B cell (primary cell): ENCODE results near the gene COL1A1. TPM values are rescaled to one million over a fixed set of nuclear protein-coding genes. Genes with fewer than 3 reads are reported as not detected.

ENCODE experiments used
- ATAC-seq: fragments of 200-7000 bp; cut with Tn5 transposase; one replicate; pipeline ENCODE4 v1.10.0; 2021; ENCODE audit warnings: low read depth, mild to moderate bottlenecking, moderate number of reproducible peaks, moderate library complexity
- CTCF ChIA-PET: fragments of 350-600 bp; sonication (Branson Sonifier 250); formaldehyde crosslinking; loops from one replicate; lab custom pipeline; 2021; ENCODE audit warnings: antibody characterized with exemption, inconsistent platforms; lab: Charles Lee
- POLR2A ChIA-PET: fragments of 350-600 bp; sonication (Branson Sonifier 250); formaldehyde crosslinking; loops from one replicate; lab custom pipeline; 2021; ENCODE audit warnings: antibody characterized with exemption; lab: Charles Lee
- DNase-seq: peaks from one replicate; pipeline ENCODE4 v3.0.0; 2013
- H2AFZ ChIP-seq: 2 replicates; pipeline ENCODE4 v1.6.1; 2012; ENCODE audit warnings: mild to moderate bottlenecking, low read depth, low read length; ENCODE audit not compliant: insufficient read depth, poor library complexity, severe bottlenecking
- H3K27ac ChIP-seq, 2 donors: 1 replicate in 1 of 2; 2 replicates in 1 of 2; pipeline ENCODE4 v1.5.1; 2012 to 2013; ENCODE audit warnings: low read length in 2 of 2, mild to moderate bottlenecking in 2 of 2, moderate library complexity in 1 of 2
- H3K27me3 ChIP-seq, 4 experiments: fragments of 200-600 bp in 1 of 4; sonication (generic) in 1 of 4; replicated peaks in 1 of 4; 1 replicate in 2 of 4; 2 replicates in 2 of 4; pipeline versions ENCODE4 v1.6.1 to v1.7.0; 2013 to 2016; ENCODE audit warnings: low read length in 3 of 4, mild to moderate bottlenecking in 2 of 4, mixed read lengths in 1 of 4, moderate library complexity in 1 of 4; ENCODE audit not compliant: insufficient read depth in 4 of 4, control insufficient read depth in 3 of 4; ENCODE audit errors: control extremely low read depth in 1 of 4
- H3K36me3 ChIP-seq, 2 experiments: replicated peaks in 1 of 2; 1 replicate in 1 of 2; 2 replicates in 1 of 2; pipeline versions ENCODE4 v1.6.1 to v1.7.1; 2013; ENCODE audit warnings: low read length in 1 of 2; ENCODE audit not compliant: insufficient read depth in 2 of 2, control insufficient read depth in 1 of 2; ENCODE audit errors: control extremely low read depth in 1 of 2, extremely low read depth in 1 of 2
- H3K4me1 ChIP-seq, 2 donors: fragments of 200-600 bp in 1 of 2; sonication (generic) in 1 of 2; 1 replicate in 1 of 2; 2 replicates in 1 of 2; pipeline versions ENCODE4 v1.5.1 to v1.6.1; 2013 to 2017; ENCODE audit warnings: low read length in 2 of 2; ENCODE audit not compliant: control insufficient read depth in 2 of 2, insufficient read depth in 2 of 2
- H3K4me2 ChIP-seq: replicated peaks from 2 replicates; pipeline ENCODE3; 2012; ENCODE audit warnings: mild to moderate bottlenecking, low read depth, low read length; ENCODE audit not compliant: poor library complexity, severe bottlenecking
- H3K4me3 ChIP-seq, 5 experiments: fragments of 200-600 bp in 1 of 5; sonication (generic) in 1 of 5; 1 replicate in 3 of 5; 2 replicates in 2 of 5; pipeline versions ENCODE4 v1.5.1 to v1.7.0; 2011 to 2016; ENCODE audit warnings: low read length in 4 of 5, mild to moderate bottlenecking in 4 of 5, low read depth in 2 of 5, control low read depth in 1 of 5, moderate library complexity in 1 of 5; ENCODE audit not compliant: insufficient read depth in 1 of 5; ENCODE audit errors: control extremely low read depth in 1 of 5, extremely low read depth in 1 of 5
- H3K79me2 ChIP-seq: fragments of 200-600 bp; sonication (generic); one replicate; pipeline ENCODE4 v1.6.0; 2016; ENCODE audit warnings: low read length; ENCODE audit not compliant: control insufficient read depth, insufficient read depth
- H3K9ac ChIP-seq: fragments of 200-600 bp; sonication (generic); 2 replicates; pipeline ENCODE4 v1.6.1; 2017; ENCODE audit warnings: mild to moderate bottlenecking, low read length, moderate library complexity
- H3K9me3 ChIP-seq, 3 donors: one replicate each; pipeline versions ENCODE4 v1.6.1 to v1.7.1; 2013; ENCODE audit warnings: low read length in 2 of 3; ENCODE audit not compliant: control insufficient read depth in 2 of 3, insufficient read depth in 1 of 3; ENCODE audit errors: control extremely low read depth in 1 of 3
- H4K20me1 ChIP-seq: 2 replicates; pipeline ENCODE4 v1.6.0; 2012; ENCODE audit warnings: mild to moderate bottlenecking, low read length; ENCODE audit not compliant: insufficient read depth, control insufficient read depth, poor library complexity, severe bottlenecking
- H3K27ac Mint-ChIP-seq: one replicate; pipeline ENCODE4 v1.8.0; 2021; ENCODE audit warnings: mixed read lengths
- H3K27me3 Mint-ChIP-seq: one replicate; pipeline ENCODE4 v1.8.0; 2021; ENCODE audit warnings: mixed read lengths
- H3K4me1 Mint-ChIP-seq: one replicate; pipeline ENCODE4 v1.8.0; 2021; ENCODE audit warnings: mixed read lengths
- H3K4me3 Mint-ChIP-seq: one replicate; pipeline ENCODE4 v1.8.0; 2021; ENCODE audit warnings: mixed read lengths
- H3K9me3 Mint-ChIP-seq: one replicate; pipeline ENCODE4 v1.8.0; 2022; ENCODE audit warnings: mixed read lengths; ENCODE audit not compliant: insufficient read depth
- CTCF ChIP-seq: fragments of 200-600 bp; IDR thresholded peaks from one replicate; pipeline ENCODE4 v1.8.0; 2022; ENCODE audit warnings: antibody characterized with exemption, mild to moderate bottlenecking
- EZH2 ChIP-seq: IDR thresholded peaks from 2 replicates; pipeline ENCODE4 v1.6.1; 2012; ENCODE audit warnings: borderline replicate concordance, low read depth, mild to moderate bottlenecking, moderate library complexity, low read length; ENCODE audit not compliant: insufficient read depth, poor library complexity, severe bottlenecking
- WGBS: methylation state at CpG from one replicate; pipeline ENCODE4 v1.1.5; 2013; ENCODE audit warnings: missing lambda C conversion rate; ENCODE audit not compliant: insufficient coverage; 5-methylcytosine and 5-hydroxymethylcytosine counted together
- intact Hi-C: fragments of 100-400 bp; cut with micrococcal nuclease; formaldehyde crosslinking; loops from one replicate; pipeline ENCODE4 v1.10.0; 2022
- polyA plus RNA-seq: library from polyadenylated mRNA; depleted of rRNA; stranded (reverse); fragments of >200 nt; gene quantifications from 2 replicates; pipeline ENCODE4 v1.2.3, GENCODE V29; 2012
- total RNA-seq, 2 donors: library from RNA; stranded (reverse); fragments of 120-200 nt in 1 of 2; gene quantifications; 1 replicate in 1 of 2; 2 replicates in 1 of 2; pipeline versions ENCODE4 v1.2.3 to v1.2.4, GENCODE V29; 2013 to 2022

Gene COL1A1
- total and polyA plus RNA-seq, 2 donors (not counting 1 experiment from before 2014, with no cell fraction given): 0.66 to 9.1 TPM

GRCh38 chr17:50217591-50217990, 16.2 kb upstream of the COL1A1 start:
- Histone ChIP-seq H3K36me3 (no peaks in the 10 kb centered on the region), H3K27ac (no peak overlapping the region), H3K79me2 (no peaks in the 10 kb centered on the region), H4K20me1 (no peaks in the 10 kb centered on the region), H3K27me3 (peaks cover 0 to 4% (median 0%) of the 10 kb centered on the region in 4 experiments), H3K4me3 (no peak overlapping the region), H3K9me3 (no peaks in the 10 kb centered on the region), H2AFZ (no peak overlapping the region), H3K4me2 (no peak overlapping the region), H3K4me1 (peaks cover 7% of the 10 kb centered on the region in 2 donors), H3K9ac (no peak overlapping the region)
- H3K4me3 Mint-ChIP-seq: no peak overlapping the region
- TF ChIP-seq CTCF (no peak), EZH2 (no peak)
- DNase-seq (no peak), ATAC-seq (no peak)
- intact Hi-C loops: no loop called here
- H3K9me3 Mint-ChIP-seq: no peaks in the 10 kb centered on the region
- peaks cover 5% of the 10 kb centered on the region for H3K4me1 Mint-ChIP-seq
- POLR2A ChIA-PET: interaction anchor here (1.0 kb wide), 1 partner anchor 16 kb away, joined by 11 read pairs; the partner anchor contains the start of gene COL1A1
- H3K27ac Mint-ChIP-seq: no peak overlapping the region
- H3K27me3 Mint-ChIP-seq: peaks cover 5% of the 10 kb centered on the region
- WGBS: 80% methylated on average over 1 of the region's 3 CpGs
- CTCF ChIA-PET: interaction anchor here (1.2 to 6.9 kb wide), 2 partner anchors 15 to 19 kb away, joined by 4 to 65 read pairs; partner anchors contain the start of gene COL1A1

- Histone ChIP-seq H4K20me1 (no peaks in the 10 kb centered on the region), H3K9ac (no peak overlapping the region), H3K36me3 (no peaks in the 10 kb centered on the region), H3K79me2 (no peaks in the 10 kb centered on the region), H2AFZ (no peak overlapping the region), H3K27ac (no peak overlapping the region), H3K4me1 (peaks cover 8% of the 10 kb centered on the region in 2 donors), H3K4me2 (no peak overlapping the region), H3K9me3 (peaks cover 0 to 3% (median 0%) of the 10 kb centered on the region in 3 donors), H3K4me3 (no peak overlapping the region), H3K27me3 (peaks cover 0 to 13% (median 4%) of the 10 kb centered on the region in 4 experiments)
- Mint-ChIP-seq H3K27ac (no peak overlapping the region), H3K9me3 (no peaks in the 10 kb centered on the region), H3K4me1 (peaks cover 11% of the 10 kb centered on the region), H3K4me3 (no peak overlapping the region), H3K27me3 (peaks cover 13% of the 10 kb centered on the region)
- no peak for DNase-seq
- CTCF ChIA-PET: interaction anchor here (0.9 to 6.9 kb wide), 2 partner anchors 12 to 46 kb away, joined by 4 to 65 read pairs; partner anchors contain the start of gene COL1A1
- ATAC-seq: no peak
- POLR2A ChIA-PET: no interaction called here
- intact Hi-C loops: no loop called here
- WGBS: 95% methylated on average over 5 of the region's 8 CpGs
- TF ChIP-seq CTCF (no peak), EZH2 (no peak)
These were observed 13.7 kb upstream of the COL1A1 start for GRCh38 chr17:50214976-50215760.
